ENCODE data around the gene CRYM. TPM values are rescaled to one million over a fixed set of nuclear protein-coding genes. Genes with fewer than 3 reads are reported as not detected.
"Not testable (repeated sequence)": the region's sequence is repeated elsewhere in the genome, so short reads cannot be mapped to it uniquely, and the experiment has no call there.

CRYM gene
- total RNA-seq, 1 donor, result not detected

DNA sequence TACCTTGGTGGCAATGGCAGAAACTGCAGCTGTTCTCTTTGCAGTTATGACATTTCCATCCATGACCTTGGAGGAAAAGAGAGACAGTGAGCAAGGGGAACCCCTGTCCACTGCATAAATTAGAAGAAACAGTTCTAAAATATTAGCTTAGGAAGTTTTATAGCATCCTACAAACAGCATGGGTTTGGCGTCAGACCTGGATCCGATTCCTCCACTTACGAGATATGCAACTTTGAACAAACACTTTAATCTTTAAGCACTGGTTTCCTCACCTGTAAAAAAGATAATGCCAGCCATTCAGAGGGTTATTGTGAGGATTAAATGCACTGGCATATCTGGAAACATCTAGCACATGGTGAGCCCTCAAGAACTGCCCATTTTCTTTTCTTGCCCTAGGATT lies 2.6 kb downstream of the CRYM start:
- no peak for DNase-seq (ENCODE audit: low read depth)
- TF ChIP-seq CTCF (IDR thresholded peaks at IDR 0.05; ENCODE audit: insufficient read depth, low read depth, low read length), result no peak
- no peak overlapping the region for H3K4me3 ChIP-seq (ENCODE audit: low read depth, low read length)

DNA sequence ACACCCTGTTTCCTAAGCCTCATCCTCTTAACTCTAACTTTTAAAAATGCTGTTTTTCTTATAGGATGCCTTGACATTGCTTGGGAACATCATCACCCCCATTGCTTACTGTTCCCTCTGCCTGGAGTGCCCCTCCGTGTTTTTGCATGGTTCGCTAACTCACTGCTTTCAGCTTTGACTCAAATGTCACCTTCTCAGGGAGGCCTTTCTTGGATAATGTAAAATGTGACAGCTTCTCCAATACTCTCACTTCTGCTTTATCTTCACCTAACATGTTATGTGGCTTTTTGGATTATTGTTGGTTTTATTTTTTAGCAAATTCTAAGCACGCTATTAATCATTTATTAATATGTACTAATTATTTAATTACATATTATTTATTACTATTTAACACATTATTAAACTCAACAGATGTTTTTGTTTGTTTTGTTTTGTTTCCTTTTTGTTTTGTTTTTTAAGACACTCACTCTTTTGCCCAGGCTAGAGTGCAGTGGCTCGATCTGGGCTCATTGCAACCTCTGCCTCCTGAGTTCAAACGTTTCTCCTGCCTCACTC lies 3.8 kb downstream of the CRYM start:
- no peak for DNase-seq (ENCODE audit: low read depth)
- H3K4me3 ChIP-seq (ENCODE audit: low read depth, low read length), result no peak overlapping the region
- no peak for TF ChIP-seq CTCF (IDR thresholded peaks at IDR 0.05; ENCODE audit: insufficient read depth, low read depth, low read length)

GRCh38 chr16:21272763-21273162 lies 5.3 kb downstream of the CRYM start:
- H3K4me3 ChIP-seq (ENCODE audit: low read depth, low read length); DNase-seq (ENCODE audit: low read depth): not testable (repeated sequence)

- no peak overlapping the region for H3K4me3 ChIP-seq (ENCODE audit: low read depth, low read length)
- DNase-seq (ENCODE audit: low read depth), result no peak
- no peak for TF ChIP-seq CTCF (IDR thresholded peaks at IDR 0.05; ENCODE audit: insufficient read depth, low read depth, low read length)
These were observed 5.8 kb downstream of the CRYM start for GRCh38 chr16:21272253-21272652.

DNA sequence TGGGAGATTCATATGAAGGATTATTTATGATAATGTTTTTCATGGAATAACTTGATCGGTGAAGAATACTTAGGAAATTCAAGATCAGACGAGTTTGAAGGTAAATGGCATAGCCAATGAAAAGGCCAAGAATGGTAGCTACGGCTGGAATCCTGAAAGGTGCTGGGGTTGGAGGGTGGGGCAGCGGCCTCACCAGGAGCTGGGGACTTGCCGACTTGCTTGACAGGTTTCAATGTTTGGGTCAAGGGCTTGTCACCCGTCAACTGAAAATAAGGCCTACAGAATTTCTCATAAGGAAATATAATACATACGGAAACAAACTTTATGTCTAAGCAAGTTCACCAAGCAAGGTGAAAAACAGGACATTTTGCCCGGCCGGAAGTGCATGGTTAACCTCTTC lies 9.9 kb downstream of the CRYM start:
- DNase-seq (ENCODE audit: low read depth), result no peak
- no peak overlapping the region for H3K4me3 ChIP-seq (ENCODE audit: low read depth, low read length)
- no peak for TF ChIP-seq CTCF (IDR thresholded peaks at IDR 0.05; ENCODE audit: insufficient read depth, low read depth, low read length)

GRCh38 chr16:21267298-21267697 lies 10.8 kb downstream of the CRYM start:
- no peak for TF ChIP-seq CTCF (IDR thresholded peaks at IDR 0.05; ENCODE audit: insufficient read depth, low read depth, low read length)
- DNase-seq (ENCODE audit: low read depth), result no peak
- H3K4me3 ChIP-seq (ENCODE audit: low read depth, low read length), result no peak overlapping the region

DNA sequence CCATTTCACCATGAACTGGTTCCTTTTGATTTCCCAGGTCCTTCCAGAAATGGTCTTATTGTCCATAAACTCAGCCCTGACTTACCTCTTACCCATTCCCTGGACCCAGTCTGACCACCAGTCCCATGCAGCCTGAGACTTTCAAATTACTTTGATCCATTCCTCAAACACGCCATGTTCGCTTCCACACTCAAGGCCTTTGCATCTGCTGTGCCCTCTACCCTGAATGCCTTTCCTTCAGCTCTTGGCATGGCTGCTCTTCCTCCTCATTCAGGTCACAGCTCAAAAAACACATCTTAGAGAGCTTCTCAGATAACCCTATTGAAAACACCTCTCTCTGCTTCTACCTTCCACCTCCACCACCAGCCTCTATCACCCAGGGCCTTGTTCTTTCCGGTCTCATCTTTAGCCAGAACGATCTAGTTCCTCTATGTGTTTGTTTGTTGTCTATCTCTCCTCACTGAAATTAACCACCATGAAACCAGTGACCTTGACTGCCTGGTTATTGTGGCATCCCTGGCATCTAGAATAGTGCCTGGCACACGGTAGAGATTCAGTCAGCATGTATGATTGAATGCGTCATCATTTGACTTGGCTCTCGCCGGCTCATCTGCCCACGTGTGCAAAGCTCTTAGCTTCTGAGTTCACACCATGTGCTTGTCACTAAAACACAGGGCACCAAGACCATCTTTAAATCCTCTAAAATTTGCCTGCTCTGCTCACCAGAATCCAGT lies 12.8 kb downstream of the CRYM start:
- no peak overlapping the region for H3K4me3 ChIP-seq (ENCODE audit: low read depth, low read length)
- DNase-seq (ENCODE audit: low read depth), result no peak
- TF ChIP-seq CTCF (IDR thresholded peaks at IDR 0.05; ENCODE audit: insufficient read depth, low read depth, low read length), result no peak

Data from fibroblast of villous mesenchyme (primary cell).